NCI-H748 treated with DMSO at 0.1 percent for 48 hours (cell line): ENCODE measurements around the gene WDR93.

Experiments
- DNase-seq: peaks from one replicate; lab custom pipeline; 2025; lab: John Stamatoyannopoulos, UW

WDR93 gene

DNA sequence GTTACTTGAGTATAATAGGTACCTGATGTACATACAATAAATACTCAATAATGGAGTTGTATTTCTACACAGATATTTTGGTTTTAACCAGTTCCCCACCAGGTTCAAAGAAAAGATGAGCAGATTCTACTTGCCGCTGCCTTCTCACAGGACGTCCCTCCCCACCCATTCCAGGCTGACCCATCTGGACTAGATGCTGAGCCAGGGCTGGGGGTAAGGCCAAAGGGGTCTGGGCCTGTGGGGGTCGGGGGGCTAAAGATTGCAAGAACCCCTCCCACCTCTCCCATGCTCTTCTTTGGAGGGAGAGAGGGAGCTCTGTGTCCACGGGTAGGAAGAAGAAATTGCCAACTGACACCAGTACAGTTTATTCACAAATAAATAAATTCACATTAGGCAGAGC lies 58.9 kb downstream of the WDR93 start:
- DNase-seq: no peak

DNA sequence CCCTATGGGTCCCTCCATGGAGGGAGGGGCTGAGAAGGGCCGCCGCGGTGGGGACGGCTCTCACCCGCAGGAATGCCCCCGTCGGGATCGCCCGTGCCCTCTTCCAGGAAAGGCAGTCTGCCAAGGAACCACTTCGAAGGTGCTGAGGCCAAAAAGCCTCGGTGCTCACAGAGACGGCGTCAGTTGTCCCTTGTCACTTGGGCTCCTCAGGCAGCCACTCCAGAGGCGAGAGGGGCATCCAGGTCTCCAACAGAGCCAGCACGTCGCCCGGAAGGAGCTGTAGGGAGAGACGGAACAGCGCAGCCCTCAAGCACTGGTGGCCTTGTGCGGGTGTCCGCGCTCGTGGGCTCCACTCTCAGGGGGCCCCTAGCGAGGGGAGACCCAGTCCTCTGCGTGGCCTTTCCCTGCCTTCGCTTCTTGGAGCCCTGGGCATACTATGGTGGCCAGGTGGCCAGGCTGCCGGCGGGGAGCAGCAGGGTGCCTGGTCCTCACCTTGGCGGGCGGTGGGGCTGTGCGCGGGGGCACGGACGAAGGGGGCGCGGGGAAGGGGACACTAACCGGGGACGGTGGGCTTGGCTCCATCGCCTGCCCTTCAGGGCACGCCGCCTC lies 59.4 kb downstream of the WDR93 start:
- peak; percentile 9 for DNase-seq

DNA sequence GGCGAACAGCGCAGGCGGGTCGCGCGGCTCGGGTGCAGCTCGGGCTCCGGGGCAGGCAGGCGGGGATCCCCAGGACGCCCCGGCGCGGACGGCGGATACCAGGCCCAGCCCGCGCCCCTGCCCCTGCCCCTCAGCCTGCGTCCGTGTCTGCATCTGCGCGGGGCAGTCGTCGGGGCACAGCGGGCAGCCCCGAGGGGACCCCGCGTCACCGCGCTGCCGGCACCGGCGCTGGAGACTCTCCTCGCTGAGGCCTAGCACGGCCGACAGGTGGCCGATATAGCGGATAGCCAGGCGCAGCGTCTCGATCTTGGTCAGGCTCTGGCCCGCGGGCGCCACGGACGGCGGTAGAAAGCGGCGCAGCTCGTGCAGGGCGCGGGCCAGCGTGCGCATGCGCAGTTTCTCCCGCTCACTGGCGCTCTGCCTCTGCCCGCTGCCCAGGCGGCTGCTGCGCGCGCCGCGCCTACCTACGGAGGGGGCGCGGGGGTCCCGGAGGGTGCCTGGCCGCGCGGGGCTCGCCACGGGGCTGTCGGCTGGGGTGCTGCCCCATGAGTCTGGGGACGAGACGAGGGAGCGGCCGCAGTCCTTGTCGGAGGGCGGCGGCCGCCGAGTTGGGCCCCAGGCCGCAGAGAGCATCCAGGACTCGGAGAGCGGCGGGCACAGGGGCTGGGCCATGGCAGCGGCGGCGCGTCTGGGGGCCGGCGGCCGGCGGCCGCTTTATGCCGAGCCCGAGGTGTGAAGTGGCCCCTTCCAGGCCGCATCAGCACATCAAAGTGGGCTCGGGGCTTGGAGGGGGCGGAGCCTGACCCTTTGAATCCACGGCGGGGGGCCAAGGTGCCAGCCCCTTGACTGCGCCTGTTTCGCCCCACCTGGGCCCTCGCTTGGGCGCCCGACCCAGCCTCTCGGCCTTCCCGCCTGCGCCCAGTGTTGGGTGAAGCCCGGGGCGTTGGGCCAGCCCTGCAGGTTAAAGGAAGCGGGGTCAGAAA lies 60.2 kb downstream of the WDR93 start, which contains the start of gene MESP1:
Gene MESP1, minus strand, starts transcription at position 690 of the 983 bp plus-strand sequence. Its CDS starts 18 bp downstream, at position 672.
- peak; percentile 69 for DNase-seq

DNA sequence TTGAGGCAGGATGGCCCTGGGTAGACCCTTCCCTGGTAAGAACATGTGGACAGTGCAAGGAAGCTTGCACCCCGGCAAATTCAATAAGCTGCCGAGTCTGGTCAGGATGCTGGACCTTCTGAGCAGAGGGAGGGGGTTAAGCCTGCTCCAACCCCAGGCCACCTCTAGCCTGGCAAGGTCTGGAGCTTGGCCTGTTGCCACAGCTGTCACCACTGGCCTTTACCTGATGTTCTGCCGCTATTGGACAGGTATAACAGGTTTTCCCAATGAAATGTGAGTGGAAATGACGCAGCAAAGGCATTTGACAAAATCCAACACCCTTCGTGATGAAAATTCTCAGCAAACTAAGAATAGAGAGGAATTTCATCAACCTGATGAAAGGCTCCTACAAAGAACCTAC lies 61.1 kb downstream of the WDR93 start:
- no peak for DNase-seq

DNA sequence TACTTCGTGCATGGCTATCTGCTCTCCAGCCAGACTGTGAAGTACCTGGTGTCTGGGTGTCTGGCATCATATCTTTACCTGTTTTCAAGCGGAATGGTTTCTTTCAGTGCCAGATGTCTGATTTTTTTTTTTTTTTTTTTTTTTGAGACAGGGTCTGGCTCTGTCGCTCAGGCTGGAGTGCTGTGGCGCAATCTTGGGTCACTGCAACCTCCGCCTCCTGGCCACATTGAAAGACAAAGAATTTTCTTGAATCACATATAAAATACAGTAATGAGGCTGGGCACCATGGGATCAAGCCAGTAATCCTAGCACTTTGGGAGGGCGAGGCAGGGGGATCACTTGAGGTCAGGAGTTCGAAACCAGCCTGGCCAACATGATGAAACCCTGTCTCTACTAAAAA lies 63.2 kb downstream of the WDR93 start:
- no peak for DNase-seq

DNA sequence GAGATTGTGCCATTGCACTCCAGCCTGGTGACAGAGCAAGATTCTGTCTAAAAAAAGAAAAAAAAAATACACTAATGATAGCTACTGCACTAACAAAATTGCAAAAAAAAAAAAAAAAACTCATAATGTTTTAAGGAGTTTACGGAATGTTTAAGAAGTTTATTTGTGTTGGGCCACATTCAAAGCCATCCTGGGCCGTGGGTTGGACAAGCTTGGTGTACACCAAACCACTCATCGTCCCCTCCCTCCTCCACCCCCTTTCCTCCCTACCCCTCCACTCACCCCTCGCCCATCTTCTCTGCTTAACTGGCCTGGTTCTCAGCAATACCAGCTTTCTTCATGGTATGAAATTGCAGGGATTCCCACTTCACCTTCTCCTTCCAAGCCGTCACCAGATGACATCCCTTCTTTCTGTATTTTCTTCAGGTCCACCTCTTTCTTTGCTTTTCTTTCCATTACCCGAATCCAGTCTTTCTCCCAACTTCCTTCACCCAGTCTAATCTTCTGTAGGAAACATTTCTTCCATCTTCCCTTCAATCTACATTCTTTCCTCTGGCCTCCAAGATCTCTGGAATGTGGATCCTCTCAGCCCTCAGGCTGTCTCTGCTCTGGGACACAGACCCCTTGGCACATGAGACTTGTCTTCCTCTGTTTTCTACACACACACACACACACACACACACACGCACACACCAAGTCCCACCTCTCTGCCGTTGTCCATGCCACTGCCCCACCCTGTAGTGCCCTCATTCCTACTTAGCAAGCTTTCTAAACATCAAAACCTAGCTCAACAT lies 63.9 kb downstream of the WDR93 start:
- no peak for DNase-seq

DNA sequence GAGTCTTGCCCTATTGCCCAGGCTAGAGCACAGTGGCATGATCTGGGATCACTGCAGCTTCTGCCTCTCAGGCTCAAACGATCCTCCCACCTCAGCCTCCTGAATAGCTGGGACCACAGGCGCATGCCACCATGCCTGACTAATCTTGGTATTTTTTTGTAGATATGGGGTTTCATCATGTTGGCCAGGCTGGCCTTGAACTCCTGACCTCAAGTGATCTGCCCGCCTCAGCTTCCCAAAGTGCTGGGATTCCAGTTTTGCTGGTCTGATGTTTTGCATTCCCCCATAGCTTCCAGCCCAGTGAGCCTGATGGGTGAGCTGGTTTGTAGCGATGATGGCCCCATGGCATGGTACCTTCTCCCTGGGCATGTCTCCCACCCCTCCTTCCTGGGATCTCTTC lies 65.1 kb downstream of the WDR93 start:
- no peak for DNase-seq

DNA sequence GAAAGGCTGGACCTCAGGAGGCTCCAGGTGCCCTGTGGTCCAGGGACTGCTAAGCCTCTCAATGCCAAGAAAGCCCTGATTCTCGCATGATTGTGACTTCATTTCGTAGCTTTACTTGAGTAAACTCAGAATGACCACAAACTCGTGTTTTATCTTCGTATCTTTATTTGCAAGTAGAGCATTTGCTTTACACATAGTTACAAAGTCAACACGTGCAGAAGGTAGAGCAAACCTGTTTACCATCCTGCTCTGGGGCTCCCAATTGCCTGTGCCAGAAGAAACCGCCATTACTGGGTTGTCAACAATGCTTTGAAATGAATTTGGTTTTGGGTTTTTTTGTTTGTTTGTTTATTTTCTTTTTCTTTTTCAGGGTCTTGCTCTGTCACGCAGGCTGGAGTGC lies 66.3 kb downstream of the WDR93 start:
- DNase-seq: no peak

DNA sequence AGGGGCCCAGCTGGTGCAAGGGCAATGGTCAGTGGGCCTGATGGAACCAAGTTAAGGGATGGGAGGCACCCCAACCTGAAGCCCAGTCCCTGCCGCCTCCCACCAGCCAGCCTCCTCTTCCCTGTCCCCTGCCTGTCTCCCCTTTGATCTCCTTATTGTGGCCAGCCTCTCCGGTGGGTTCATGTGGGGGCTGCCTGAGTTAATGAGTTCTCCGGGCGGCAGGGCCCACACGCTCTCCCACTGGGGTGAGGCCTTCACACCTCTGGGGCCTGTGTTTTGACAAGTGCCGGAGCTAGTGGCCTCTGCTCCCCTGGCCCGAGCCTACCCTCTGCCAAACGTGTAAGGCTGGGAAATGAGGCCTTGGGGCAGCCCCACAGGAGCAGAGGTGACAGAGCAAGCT lies 67.7 kb downstream of the WDR93 start:
- DNase-seq: no peak

DNA sequence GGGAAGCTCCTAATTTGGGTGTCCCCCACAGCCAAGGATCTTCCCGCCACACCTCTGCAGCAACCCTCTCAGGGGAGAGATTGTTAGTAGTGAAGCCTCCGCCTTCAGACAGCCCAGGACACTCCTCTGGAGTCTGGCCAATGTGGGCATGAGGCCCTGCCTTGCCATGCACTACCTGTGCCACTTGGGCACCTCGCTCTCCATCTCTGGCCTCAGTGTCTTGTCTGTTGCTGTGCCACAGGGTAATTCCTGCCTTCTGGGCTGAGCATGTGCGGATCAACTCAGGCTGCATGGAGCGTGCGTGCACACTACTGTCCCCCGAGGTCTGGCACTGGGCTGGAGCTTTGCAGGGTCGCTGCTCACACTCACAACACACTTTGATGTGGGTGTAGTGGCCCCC lies 68.4 kb downstream of the WDR93 start:
- no peak for DNase-seq

DNA sequence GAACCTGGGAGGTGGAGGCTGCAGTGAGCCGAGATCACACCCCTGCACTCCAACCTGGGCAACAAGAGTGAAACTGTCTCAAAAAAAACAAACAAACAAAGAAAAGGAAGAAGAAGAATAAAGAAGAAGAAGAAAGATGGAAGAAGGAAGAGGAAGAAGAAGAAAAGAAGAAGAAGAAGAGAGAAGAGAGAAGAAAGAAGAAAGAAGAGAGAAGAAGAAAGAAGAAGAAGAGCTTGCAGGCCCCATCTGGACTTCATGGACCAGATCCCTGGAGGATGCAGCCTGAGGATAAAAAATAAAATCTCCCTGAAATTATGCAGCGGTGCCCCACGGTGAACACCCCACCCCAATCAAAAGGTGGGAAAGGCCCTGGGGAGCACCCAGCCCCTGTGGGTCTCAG lies 69.2 kb downstream of the WDR93 start:
- no peak for DNase-seq

DNA sequence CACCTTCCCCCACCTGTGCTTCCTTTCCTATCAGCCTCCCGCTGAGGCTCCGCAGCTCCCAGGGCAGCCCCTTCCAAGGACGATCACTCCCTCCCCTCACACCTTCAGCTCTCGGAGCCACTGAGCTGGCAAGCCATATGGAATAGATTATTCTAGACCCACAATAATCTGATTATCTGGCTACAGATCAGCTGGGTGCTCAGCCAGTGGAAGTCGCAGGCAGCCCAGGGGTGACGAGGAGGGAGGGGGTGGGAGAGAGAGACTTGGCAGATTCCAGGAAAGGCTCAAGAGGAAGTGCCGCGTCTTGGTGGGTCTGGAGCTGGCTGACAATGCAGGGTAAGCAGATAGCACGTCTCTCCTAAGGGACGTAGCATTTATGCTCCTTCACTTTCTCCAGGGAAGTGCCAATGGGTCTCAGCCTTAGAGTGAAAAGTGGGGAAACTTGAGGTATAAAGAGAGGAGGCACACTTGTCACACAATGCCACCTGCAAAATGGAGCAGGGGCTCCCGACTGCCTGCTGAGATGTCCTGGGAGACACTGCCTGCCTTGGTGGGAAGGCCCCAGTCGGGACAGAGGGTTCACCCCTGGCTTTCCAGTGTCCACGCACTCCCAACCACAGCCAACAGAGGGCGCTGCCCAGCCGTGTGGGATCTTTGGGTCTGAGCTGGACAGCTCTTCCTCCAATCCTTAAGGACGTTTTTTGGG lies 69.8 kb downstream of the WDR93 start:
- peak; percentile 23 for DNase-seq

DNA sequence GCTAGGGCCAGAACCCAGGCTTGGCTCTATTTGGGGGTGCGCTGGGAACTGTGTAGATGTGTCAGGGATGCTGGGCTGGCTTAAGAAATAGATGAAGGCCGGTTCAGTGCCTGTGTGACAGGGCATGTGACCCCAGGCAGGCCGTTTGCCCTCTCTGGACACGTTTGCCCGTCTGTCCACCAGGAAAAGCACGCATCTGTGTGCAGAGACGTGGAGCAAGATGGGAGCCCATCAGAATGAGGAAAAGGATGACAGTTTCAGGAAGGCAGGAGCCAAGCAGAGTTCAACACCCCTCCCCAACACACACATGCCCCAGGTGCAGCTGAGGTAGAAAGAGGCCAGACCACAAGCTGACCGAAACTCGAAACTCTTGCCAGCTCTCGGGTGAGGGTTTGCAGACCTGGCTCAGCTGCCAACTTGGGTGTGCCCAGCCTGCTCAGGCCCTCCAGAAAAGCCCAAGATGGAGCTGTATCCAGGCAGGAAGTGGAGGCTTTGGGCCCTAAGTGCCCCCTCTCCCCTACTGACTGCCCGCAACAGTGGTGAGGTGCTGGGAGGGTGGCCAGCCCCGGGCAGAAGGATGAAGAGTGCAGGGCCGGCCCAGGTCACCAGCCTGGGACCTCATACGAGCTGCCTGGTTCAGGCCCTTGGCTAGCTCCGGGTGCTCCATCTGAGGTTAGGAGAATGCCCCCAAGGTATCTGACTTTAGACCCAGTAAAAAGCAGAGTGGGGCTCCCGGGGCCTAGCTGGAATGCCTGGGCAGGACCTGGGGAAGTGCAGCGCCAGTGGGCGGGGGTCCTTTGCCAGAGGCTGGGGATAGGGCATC lies 70.6 kb downstream of the WDR93 start:
- no peak for DNase-seq

DNA sequence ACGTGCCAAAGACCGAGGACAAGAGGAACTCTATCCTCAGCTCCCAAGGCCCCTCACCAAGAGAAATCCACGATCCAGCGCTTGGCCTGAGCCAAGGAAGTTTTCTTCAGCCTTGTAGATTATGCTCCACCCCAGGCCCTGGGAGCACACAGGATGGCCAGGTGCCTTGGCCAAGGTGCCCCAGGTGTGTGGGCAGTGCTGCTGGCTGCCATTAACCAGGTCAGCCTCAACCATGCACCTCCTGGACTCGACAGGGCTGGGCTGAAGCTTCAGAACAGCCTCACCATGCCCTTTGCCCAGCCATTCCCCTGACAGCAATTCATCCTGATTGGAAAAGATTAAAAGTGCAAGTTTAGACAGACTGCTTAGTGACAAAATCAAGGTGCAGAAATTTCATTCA lies 71.3 kb downstream of the WDR93 start:
- no peak for DNase-seq

DNA sequence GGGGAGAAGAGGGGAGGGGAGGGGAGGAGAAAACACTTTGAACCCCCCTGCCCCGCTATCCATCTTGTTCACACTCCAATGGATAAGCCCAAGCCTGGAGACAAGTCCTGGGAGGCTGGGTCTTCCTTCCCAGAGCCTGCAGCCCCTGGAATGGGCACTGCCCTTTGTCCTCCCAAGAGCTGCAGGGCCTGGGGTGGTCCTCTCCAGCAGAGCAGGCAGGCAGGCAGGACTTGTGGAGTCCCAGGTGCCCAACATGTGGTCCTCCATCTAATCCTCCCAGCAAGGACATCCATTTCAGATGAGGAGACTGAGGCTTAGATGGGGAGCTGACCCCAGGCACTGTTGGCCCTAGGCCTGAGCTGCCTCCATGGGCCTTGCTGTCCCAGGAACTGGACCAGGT lies 75.1 kb downstream of the WDR93 start:
- DNase-seq: no peak

DNA sequence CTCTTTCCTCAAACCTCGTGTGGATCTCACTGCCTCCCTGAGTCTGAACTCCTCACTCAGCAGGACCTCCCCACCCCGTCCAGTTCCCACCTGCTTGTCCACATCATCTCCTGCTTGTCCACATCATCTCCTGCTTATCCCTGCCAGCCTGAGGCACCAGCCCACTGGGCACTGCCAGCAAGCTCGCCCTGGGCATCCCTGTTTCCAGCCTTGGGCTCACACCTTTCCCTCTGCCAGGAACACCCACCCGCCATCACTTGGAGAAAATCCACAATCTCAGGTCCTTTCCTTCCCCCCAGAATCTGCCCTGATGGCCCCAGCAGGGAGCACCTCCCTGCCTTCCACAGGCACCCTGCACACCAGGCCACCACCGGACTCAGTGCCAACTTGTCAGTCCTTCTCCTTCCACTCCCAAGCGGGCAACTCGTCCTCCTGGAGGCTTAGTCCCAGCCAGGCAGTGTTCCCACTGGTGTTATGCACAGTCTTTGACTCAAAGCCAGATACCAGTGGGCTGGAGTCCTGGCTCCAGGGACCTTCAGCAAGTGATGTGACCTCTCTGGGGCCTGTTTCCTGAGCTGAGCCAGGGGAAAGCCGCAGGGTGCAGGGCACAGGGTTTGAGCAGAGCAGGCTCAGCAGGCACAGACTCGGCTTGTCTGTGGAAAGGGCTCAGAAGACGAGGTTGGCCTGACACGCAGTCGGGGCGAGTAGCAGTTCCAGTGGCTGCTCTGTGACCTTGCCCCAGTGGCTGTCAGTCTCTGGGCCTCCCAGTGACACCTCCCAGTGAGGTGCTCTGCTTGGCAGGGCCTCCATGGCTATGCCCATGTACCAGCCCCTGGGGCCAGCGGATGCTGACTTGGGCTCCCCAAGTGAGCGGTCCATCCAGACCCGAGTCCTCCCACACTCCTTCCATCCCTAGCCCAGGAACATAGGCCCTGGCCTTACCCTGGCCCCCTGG lies 76.0 kb downstream of the WDR93 start:
- no peak for DNase-seq

DNA sequence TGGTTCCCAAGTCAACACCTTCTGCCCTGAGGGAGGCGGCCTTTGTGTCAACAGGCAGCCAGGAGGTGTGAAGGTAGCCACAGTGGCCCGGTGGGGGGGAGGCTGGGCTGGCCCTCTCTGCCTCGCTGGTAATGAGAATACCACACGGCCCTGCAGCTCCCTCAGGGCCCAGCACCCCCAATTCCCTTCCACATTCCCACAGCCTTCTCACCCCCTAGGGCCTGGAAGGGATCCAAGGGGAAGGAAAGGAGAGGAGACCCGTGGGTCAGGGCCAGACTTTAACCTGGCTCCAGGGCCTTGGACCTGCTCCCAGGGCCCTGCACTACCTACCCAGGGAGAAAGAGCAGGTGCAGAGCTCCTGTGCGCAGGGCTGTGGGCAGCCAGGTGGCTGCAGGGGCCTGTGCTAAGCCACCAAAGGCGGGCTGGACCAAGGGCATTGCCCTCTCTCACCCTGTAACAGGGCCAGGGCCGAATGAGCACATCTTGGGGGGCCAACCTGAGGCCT lies 76.9 kb downstream of the WDR93 start:
- DNase-seq: no peak

DNA sequence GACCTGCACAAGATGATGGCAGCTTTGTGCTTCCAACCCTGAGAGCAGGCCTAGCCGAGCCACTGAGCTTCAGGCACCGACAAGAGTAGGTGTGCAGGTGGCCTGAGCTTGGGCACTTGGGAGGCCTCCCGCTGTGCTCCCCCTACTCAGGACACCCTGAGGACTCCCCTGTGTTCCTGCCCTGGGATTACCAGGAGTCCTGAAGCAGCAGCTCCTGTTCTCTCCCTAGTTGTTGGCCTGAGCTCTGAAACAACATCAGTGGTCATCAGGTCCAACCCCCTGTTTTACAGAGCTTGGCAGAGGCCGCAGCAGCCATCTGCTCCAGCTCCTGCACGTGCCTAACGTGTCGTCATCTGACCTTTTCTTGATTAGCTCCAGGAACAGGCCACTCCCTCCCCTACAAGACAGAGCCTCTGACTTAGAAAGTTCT lies 77.5 kb downstream of the WDR93 start:
- no peak for DNase-seq

DNA sequence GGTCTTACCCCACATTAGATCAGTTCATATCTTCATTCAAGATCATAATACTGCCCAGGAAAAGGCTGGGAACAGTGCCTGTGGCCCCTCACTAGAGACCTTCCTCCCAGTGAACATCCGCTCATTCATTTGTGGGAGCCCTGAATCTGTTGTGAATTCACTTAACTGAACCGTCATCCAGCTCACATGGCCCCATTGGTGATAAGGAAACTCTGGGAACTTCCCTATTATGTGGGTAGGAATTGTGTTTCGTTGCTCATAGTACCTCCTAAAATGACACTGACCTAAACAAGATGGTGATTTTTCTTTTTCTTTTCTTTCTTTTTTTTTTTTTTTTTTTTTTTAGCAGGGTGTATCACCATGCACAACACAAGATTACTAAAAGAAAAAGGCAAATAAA lies 78.8 kb downstream of the WDR93 start:
- no peak for DNase-seq

DNA sequence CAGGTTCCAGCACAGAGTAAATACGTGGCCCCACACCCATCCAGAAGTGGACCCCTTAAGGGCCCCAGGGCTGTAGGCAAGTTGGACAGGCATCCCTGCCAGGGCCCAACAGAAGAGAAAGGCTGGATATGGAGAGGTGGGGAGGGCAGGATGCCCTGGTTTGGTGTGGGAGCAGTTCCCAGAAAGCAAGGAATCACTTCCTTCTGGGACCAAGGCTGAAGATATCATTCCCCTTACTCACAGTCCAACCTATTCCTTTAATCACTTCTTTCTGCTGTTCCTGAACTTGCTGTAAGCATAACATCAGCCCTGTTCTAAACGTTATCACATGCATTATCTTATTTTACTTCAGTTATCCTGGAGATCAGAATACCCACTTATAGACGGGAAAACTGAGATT lies 79.4 kb downstream of the WDR93 start:
- DNase-seq: no peak
